Trophoblast cell (in vitro differentiated cells and primary cell): ENCODE results near the gene HSPH1.

ENCODE experiments used
- DNase-seq, 2 donors: peaks; one replicate each; pipeline ENCODE4 v3.0.0-alpha.2; 2016
- H2AFZ ChIP-seq: 2 replicates; pipeline ENCODE4 v1.6.1; 2013; ENCODE audit warnings: low read length, moderate library complexity, mild to moderate bottlenecking; ENCODE audit not compliant: insufficient read depth, poor library complexity
- H2AK5ac ChIP-seq: 2 replicates; pipeline ENCODE4 v1.6.1; 2013; ENCODE audit warnings: mild to moderate bottlenecking, low read length
- H2BK120ac ChIP-seq: 2 replicates; pipeline ENCODE4 v1.6.1; 2013; ENCODE audit warnings: low read length, mild to moderate bottlenecking, moderate library complexity; ENCODE audit not compliant: insufficient read depth, poor library complexity
- H2BK12ac ChIP-seq: 2 replicates; pipeline ENCODE4 v1.6.1; 2013; ENCODE audit warnings: mild to moderate bottlenecking, low read length, moderate library complexity
- H2BK5ac ChIP-seq: 2 replicates; pipeline ENCODE4 v1.6.1; 2013; ENCODE audit warnings: low read length, low read depth, moderate library complexity, mild to moderate bottlenecking; ENCODE audit not compliant: poor library complexity
- H3K14ac ChIP-seq: 2 replicates; pipeline ENCODE4 v1.6.1; 2013; ENCODE audit warnings: mild to moderate bottlenecking, low read length
- H3K18ac ChIP-seq: 2 replicates; pipeline ENCODE4 v1.6.1; 2013; ENCODE audit warnings: mild to moderate bottlenecking, low read length
- H3K23ac ChIP-seq: 2 replicates; pipeline ENCODE4 v1.6.1; 2013; ENCODE audit warnings: low read length
- H3K27ac ChIP-seq: 2 replicates; pipeline ENCODE4 v1.5.1; 2013; ENCODE audit warnings: low read depth, mild to moderate bottlenecking, inconsistent platforms, low read length, moderate library complexity
- H3K27me3 ChIP-seq: 2 replicates; pipeline ENCODE4 v1.6.1; 2013; ENCODE audit warnings: inconsistent platforms, mild to moderate bottlenecking, low read length, moderate library complexity; ENCODE audit not compliant: insufficient read depth
- H3K36me3 ChIP-seq, 2 experiments: 1 replicate in 1 of 2; 2 replicates in 1 of 2; pipeline ENCODE4 v1.6.1; 2013; ENCODE audit warnings: low read length in 2 of 2, mild to moderate bottlenecking in 2 of 2, moderate library complexity in 1 of 2; ENCODE audit not compliant: insufficient read depth in 2 of 2, control insufficient read depth in 1 of 2
- H3K4ac ChIP-seq: 2 replicates; pipeline ENCODE4 v1.6.1; 2013; ENCODE audit warnings: low read depth, mild to moderate bottlenecking, low read length, moderate library complexity
- H3K4me1 ChIP-seq, 2 experiments: 1 replicate in 1 of 2; 2 replicates in 1 of 2; pipeline ENCODE4 v1.6.1; 2013; ENCODE audit warnings: low read length in 2 of 2, mild to moderate bottlenecking in 2 of 2, moderate library complexity in 1 of 2; ENCODE audit not compliant: insufficient read depth in 2 of 2, control insufficient read depth in 1 of 2
- H3K4me2 ChIP-seq: 2 replicates; pipeline ENCODE4 v1.6.1; 2013; ENCODE audit warnings: inconsistent platforms, mild to moderate bottlenecking, low read length, moderate library complexity
- H3K4me3 ChIP-seq: 2 replicates; pipeline ENCODE4 v1.5.1; 2013; ENCODE audit warnings: mild to moderate bottlenecking, low read depth, low read length, inconsistent platforms
- H3K79me1 ChIP-seq: one replicate; pipeline ENCODE4 v1.6.1; 2013; ENCODE audit warnings: low read length
- H3K79me2 ChIP-seq: 2 replicates; pipeline ENCODE4 v1.6.1; 2013; ENCODE audit warnings: low read length, mild to moderate bottlenecking; ENCODE audit not compliant: control insufficient read depth, insufficient read depth, poor library complexity
- H3K9ac ChIP-seq: 2 replicates; pipeline ENCODE4 v1.6.1; 2013; ENCODE audit warnings: mild to moderate bottlenecking, low read length
- H3K9me3 ChIP-seq: 2 replicates; pipeline ENCODE4 v1.6.1; 2013; ENCODE audit warnings: low read depth, mild to moderate bottlenecking, control low read depth, inconsistent platforms, low read length; ENCODE audit not compliant: insufficient read depth
- H4K12ac ChIP-seq: 2 replicates; pipeline ENCODE4 v1.6.1; 2013; ENCODE audit warnings: low read depth, mild to moderate bottlenecking, low read length, moderate library complexity
- H4K8ac ChIP-seq: 2 replicates; pipeline ENCODE4 v1.6.1; 2013; ENCODE audit warnings: low read depth, mild to moderate bottlenecking, low read length, moderate library complexity
- H4K91ac ChIP-seq: one replicate; pipeline ENCODE4 v1.6.1; 2013; ENCODE audit warnings: low read depth, mild to moderate bottlenecking, low read length, moderate library complexity
- WGBS: extraction: QIAGEN DNeasy Blood & Tissue Kit; methylation state at CpG from one replicate; pipeline ENCODE4 v1.1.7; 2013; ENCODE audit warnings: missing lambda C conversion rate; ENCODE audit not compliant: insufficient read length, insufficient coverage; ENCODE audit errors: extremely low coverage; 5-methylcytosine and 5-hydroxymethylcytosine counted together

Gene HSPH1

GRCh38 chr13:31199849-31200636 is 38.3 kb upstream of the HSPH1 start, which contains the start of gene B3GLCT:
B3GLCT (plus strand) TSS chr13:31199975; CDS start chr13:31200085, 110 bp downstream.
- peak within 1 kb of the TSS; percentile 96 for H3K18ac ChIP-seq
- peak within 1 kb of the TSS; percentile 56 for H3K4me2 ChIP-seq
- peak within 1 kb of the TSS; percentile 99 for H3K14ac ChIP-seq
- no peak within 1 kb of the TSS for H2AK5ac ChIP-seq
- peaks cover 6% of the 10 kb centered on the region for H3K79me2 ChIP-seq
- peak within 1 kb of the TSS; percentile 99 for H3K4me3 ChIP-seq
- H4K8ac ChIP-seq: peak within 1 kb of the TSS; percentile 97
- H3K79me1 ChIP-seq: peaks cover 7% of the 10 kb centered on the region
- no peaks in the 10 kb centered on the region for H3K27me3 ChIP-seq
- H3K4me1 ChIP-seq: peaks cover 3 to 7% of the 10 kb centered on the region in 2 experiments
- no peak within 1 kb of the TSS for H2BK12ac ChIP-seq
- peak within 1 kb of the TSS; percentile 96 for H3K9ac ChIP-seq
- H3K27ac ChIP-seq: peak within 1 kb of the TSS; percentile 99
- peak within 1 kb of the TSS; percentile 99 for H2AFZ ChIP-seq
- peak within 1 kb of the TSS; percentile 100 for H4K91ac ChIP-seq
- WGBS: no CpG with 5 or more reads among the region's 126 CpGs
- H2BK120ac ChIP-seq: peak within 1 kb of the TSS; percentile 98
- DNase-seq: peak; percentile 74 to 91
- H2BK5ac ChIP-seq: peak within 1 kb of the TSS; percentile 95
- peak within 1 kb of the TSS; percentile 98 for H4K12ac ChIP-seq
- peak within 1 kb of the TSS; percentile 96 for H3K4ac ChIP-seq
- no peaks in the 10 kb centered on the region for H3K36me3 ChIP-seq
- H3K23ac ChIP-seq: no peak within 1 kb of the TSS
- H3K9me3 ChIP-seq: no peaks in the 10 kb centered on the region

- peaks cover 6% of the 10 kb centered on the region for H3K79me2 ChIP-seq
- H3K9ac ChIP-seq: no peak overlapping the region
- no peak overlapping the region for H3K23ac ChIP-seq
- no CpG with 5 or more reads among the region's 15 CpGs for WGBS
- H3K27me3 ChIP-seq: no peaks in the 10 kb centered on the region
- no peak overlapping the region for H2BK120ac ChIP-seq
- DNase-seq: no peak
- H2AK5ac ChIP-seq: no peak overlapping the region
- peaks cover 3 to 5% of the 10 kb centered on the region in 2 experiments for H3K4me1 ChIP-seq
- H4K12ac ChIP-seq: peak overlapping the region; percentile 43
- H3K36me3 ChIP-seq: no peaks in the 10 kb centered on the region
- peaks cover 7% of the 10 kb centered on the region for H3K79me1 ChIP-seq
- H4K8ac ChIP-seq: peak overlapping the region; percentile 8
- peak overlapping the region; percentile 56 for H3K4me2 ChIP-seq
- H3K9me3 ChIP-seq: no peaks in the 10 kb centered on the region
- H2BK5ac ChIP-seq: no peak overlapping the region
- H3K27ac ChIP-seq: no peak overlapping the region
- H3K4me3 ChIP-seq: peak overlapping the region; percentile 99
- no peak overlapping the region for H4K91ac ChIP-seq
- no peak overlapping the region for H3K4ac ChIP-seq
- no peak overlapping the region for H2BK12ac ChIP-seq
- peak overlapping the region; percentile 62 for H2AFZ ChIP-seq
- no peak overlapping the region for H3K14ac ChIP-seq
- H3K18ac ChIP-seq: no peak overlapping the region
Measured at GRCh38 chr13:31199527-31199848, 37.8 kb upstream of the HSPH1 start.

GRCh38 chr13:31198519-31198918 is 36.8 kb upstream of the HSPH1 start:
- no peak overlapping the region for H2AFZ ChIP-seq
- no peak overlapping the region for H4K12ac ChIP-seq
- no peak overlapping the region for H3K9ac ChIP-seq
- H2BK5ac ChIP-seq: no peak overlapping the region
- peaks cover 2 to 3% of the 10 kb centered on the region in 2 experiments for H3K4me1 ChIP-seq
- H3K36me3 ChIP-seq: no peaks in the 10 kb centered on the region
- H3K79me1 ChIP-seq: peaks cover 7% of the 10 kb centered on the region
- H3K4me3 ChIP-seq: no peak overlapping the region
- H3K27me3 ChIP-seq: no peaks in the 10 kb centered on the region
- no peak overlapping the region for H3K4ac ChIP-seq
- no CpG with 5 or more reads among the region's 3 CpGs for WGBS
- H3K14ac ChIP-seq: no peak overlapping the region
- no peak overlapping the region for H3K18ac ChIP-seq
- H3K23ac ChIP-seq: no peak overlapping the region
- no peaks in the 10 kb centered on the region for H3K9me3 ChIP-seq
- H4K91ac ChIP-seq: no peak overlapping the region
- no peak for DNase-seq
- peaks cover 6% of the 10 kb centered on the region for H3K79me2 ChIP-seq
- no peak overlapping the region for H2BK120ac ChIP-seq
- H2BK12ac ChIP-seq: no peak overlapping the region
- H2AK5ac ChIP-seq: no peak overlapping the region
- H4K8ac ChIP-seq: no peak overlapping the region
- H3K27ac ChIP-seq: no peak overlapping the region
- no peak overlapping the region for H3K4me2 ChIP-seq

GRCh38 chr13:31196992-31197391 is 35.3 kb upstream of the HSPH1 start:
- H3K79me2 ChIP-seq: peaks cover 6% of the 10 kb centered on the region
- H2BK5ac ChIP-seq: no peak overlapping the region
- H4K12ac ChIP-seq: no peak overlapping the region
- H4K8ac ChIP-seq: no peak overlapping the region
- no peak overlapping the region for H2AK5ac ChIP-seq
- H3K4me2 ChIP-seq: no peak overlapping the region
- no peak overlapping the region for H2BK12ac ChIP-seq
- no peak overlapping the region for H3K23ac ChIP-seq
- H3K27me3 ChIP-seq: no peaks in the 10 kb centered on the region
- H3K18ac ChIP-seq: no peak overlapping the region
- H4K91ac ChIP-seq: no peak overlapping the region
- no peaks in the 10 kb centered on the region for H3K36me3 ChIP-seq
- no CpG with 5 or more reads among the region's 6 CpGs for WGBS
- H3K4ac ChIP-seq: no peak overlapping the region
- H2AFZ ChIP-seq: no peak overlapping the region
- H3K14ac ChIP-seq: no peak overlapping the region
- no peak overlapping the region for H3K9ac ChIP-seq
- peaks cover 7% of the 10 kb centered on the region for H3K79me1 ChIP-seq
- no peak overlapping the region for H3K27ac ChIP-seq
- no peaks in the 10 kb centered on the region for H3K9me3 ChIP-seq
- H3K4me3 ChIP-seq: no peak overlapping the region
- H3K4me1 ChIP-seq: peaks cover 2 to 3% of the 10 kb centered on the region in 2 experiments
- no peak overlapping the region for H2BK120ac ChIP-seq
- no peak for DNase-seq
